PC-9 (cell line): ENCODE results near the gene CALD1.

Source experiments
- CTCF ChIP-seq: fragments of 200-600 bp; sonication (generic); conservative IDR thresholded peaks from 2 replicates; pipeline ENCODE4 v1.6.1; 2017; ENCODE audit warnings: mixed run types, antibody characterized with exemption, mild to moderate bottlenecking, moderate library complexity
- EZH2 ChIP-seq: fragments of 200-600 bp; sonication (generic); IDR thresholded peaks from 2 replicates; pipeline ENCODE4 v1.8.0; 2017; ENCODE audit warnings: antibody characterized with exemption, low read depth

DNA sequence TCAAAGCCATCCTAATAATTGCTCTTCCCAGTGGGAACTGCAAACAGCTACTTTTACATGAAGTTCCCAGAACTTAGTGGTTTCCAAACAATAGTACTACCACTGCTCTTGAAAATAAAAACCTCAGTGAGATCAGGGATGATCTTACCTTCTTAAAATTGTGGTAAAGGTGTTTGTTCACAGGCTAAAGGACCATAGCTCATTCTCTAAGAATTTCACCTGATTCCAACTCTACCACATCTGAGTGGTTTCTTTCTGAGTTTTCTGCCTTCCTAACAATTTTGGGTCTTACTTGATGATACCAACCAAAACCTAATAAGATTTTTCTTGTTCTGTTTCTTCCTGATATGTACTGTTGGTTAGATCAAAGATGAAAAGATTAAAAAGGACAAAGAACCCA lies 161.3 kb downstream of the CALD1 start:
- TF ChIP-seq CTCF (no peak), EZH2 (no peak)
